CD4-positive, CD25-positive, alpha-beta regulatory T cell (primary cell): Measurements from ENCODE around the gene DCDC1. TPM values are rescaled to one million over a fixed set of nuclear protein-coding genes. Genes with fewer than 3 reads are reported as not detected.
"Not testable (repeated sequence)": the region's sequence is repeated elsewhere in the genome, so short reads cannot be mapped to it uniquely, and the experiment has no call there.

Experiments used
- ATAC-seq, 2 donors: fragments of 150-1000 bp; cut with Tn5 transposase; one replicate each; pipeline ENCODE4 v1.10.0; 2021; ENCODE audit warnings: low read depth in 2 of 2, moderate number of reproducible peaks in 2 of 2, moderate library complexity in 1 of 2
- DNase-seq, 3 donors: peaks; one replicate each; pipeline versions ENCODE4 v3.0.0 to v3.0.0-alpha.2; 2012 to 2022; ENCODE audit warnings: mixed read lengths in 1 of 3
- H3K27ac ChIP-seq: one replicate; pipeline ENCODE4 v1.7.0; 2013; ENCODE audit warnings: mild to moderate bottlenecking, low read length; ENCODE audit not compliant: insufficient read depth, poor library complexity, severe bottlenecking
- H3K27me3 ChIP-seq: one replicate; pipeline ENCODE4 v1.7.0; 2013; ENCODE audit warnings: low read length; ENCODE audit not compliant: control insufficient read depth, insufficient read depth
- H3K36me3 ChIP-seq: one replicate; pipeline ENCODE4 v1.7.0; 2013; ENCODE audit warnings: mild to moderate bottlenecking, low read length, moderate library complexity; ENCODE audit not compliant: control insufficient read depth, insufficient read depth
- H3K4me1 ChIP-seq: 2 replicates; pipeline ENCODE4 v1.7.0; 2013; ENCODE audit warnings: mild to moderate bottlenecking, low read length; ENCODE audit not compliant: insufficient read depth, control insufficient read depth, poor library complexity, severe bottlenecking
- H3K4me3 ChIP-seq: one replicate; pipeline ENCODE4 v1.7.0; 2013; ENCODE audit warnings: low read depth, mild to moderate bottlenecking, low read length, moderate library complexity
- H3K9me3 ChIP-seq, 2 experiments: 1 replicate in 1 of 2; 2 replicates in 1 of 2; pipeline ENCODE4 v1.7.0; 2013; ENCODE audit warnings: low read length in 2 of 2, mild to moderate bottlenecking in 1 of 2, moderate library complexity in 1 of 2; ENCODE audit not compliant: control insufficient read depth in 2 of 2
- H3K27ac Mint-ChIP-seq, 3 donors: one replicate each; pipeline ENCODE4 v1.8.0; 2020 to 2022; ENCODE audit warnings: mild to moderate bottlenecking in 3 of 3, mixed read lengths in 3 of 3, moderate library complexity in 2 of 3
- H3K27me3 Mint-ChIP-seq: one replicate; pipeline ENCODE4 v1.8.0; 2022; ENCODE audit warnings: mild to moderate bottlenecking, mixed read lengths
- H3K36me3 Mint-ChIP-seq: one replicate; pipeline ENCODE4 v1.8.0; 2020; ENCODE audit warnings: mixed read lengths
- H3K4me1 Mint-ChIP-seq, 4 donors: one replicate each; pipeline ENCODE4 v1.8.0; 2020 to 2022; ENCODE audit warnings: mixed read lengths in 4 of 4, mild to moderate bottlenecking in 1 of 4
- H3K4me3 Mint-ChIP-seq, 4 donors: one replicate each; pipeline ENCODE4 v1.8.0; 2020 to 2022; ENCODE audit warnings: mild to moderate bottlenecking in 4 of 4, mixed read lengths in 4 of 4, moderate library complexity in 3 of 4
- H3K9me3 Mint-ChIP-seq, 7 donors: one replicate each; pipeline ENCODE4 v1.8.0; 2020 to 2022; ENCODE audit warnings: mixed read lengths in 7 of 7, mild to moderate bottlenecking in 3 of 7, moderate library complexity in 2 of 7
- polyA plus RNA-seq, 4 donors: library from polyadenylated mRNA; unstranded; fragments of 300-500 nt; fragmentation: Illumina TruSeq; gene quantifications; one replicate each; pipeline ENCODE4 v1.2.3, GENCODE V29; 2021
- total RNA-seq: library from RNA; stranded (reverse); gene quantifications from one replicate; pipeline ENCODE4 v1.2.3, GENCODE V29; 2022

Gene DCDC1
- total and polyA plus RNA-seq, 5 donors from 2014 or later: not detected

DNA sequence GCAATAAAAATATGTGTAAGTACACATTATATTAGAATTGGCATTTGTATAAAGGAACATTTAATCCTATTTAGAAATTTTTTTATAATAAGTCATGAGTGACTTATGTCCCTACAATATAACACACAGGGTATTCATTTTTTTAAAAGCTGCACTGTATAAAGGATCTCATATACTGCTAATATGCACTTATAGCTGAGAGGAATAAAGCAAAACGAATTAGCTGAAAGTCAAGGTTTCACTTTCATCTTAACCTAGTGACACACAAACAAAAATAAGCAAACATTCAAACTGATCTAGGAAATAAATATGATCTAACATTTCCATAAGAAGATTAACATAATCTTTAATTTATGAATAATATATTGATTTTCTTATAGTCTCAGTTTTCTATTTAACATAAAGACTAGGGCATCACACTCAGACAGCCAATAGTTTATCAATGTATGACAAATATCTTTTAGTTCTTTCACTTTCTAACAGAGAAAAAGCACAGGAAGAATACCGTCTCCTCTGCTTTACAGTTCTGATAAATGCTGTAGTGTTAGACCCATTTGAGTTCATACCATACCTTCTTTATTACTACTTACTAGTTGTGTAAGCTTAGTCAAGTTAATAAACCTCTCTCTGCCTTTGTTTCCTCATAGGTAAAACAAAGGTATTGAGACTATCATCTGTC is 42.9 kb downstream of the DCDC1 start:
- no peaks in the 10 kb centered on the region for H3K36me3 Mint-ChIP-seq
- ATAC-seq: no peak
- no peak overlapping the region for H3K27ac ChIP-seq
- peaks cover 3 to 7% (median 4%) of the 10 kb centered on the region in 4 donors for H3K4me1 Mint-ChIP-seq
- no peaks in the 10 kb centered on the region for H3K27me3 ChIP-seq
- H3K36me3 ChIP-seq: no peaks in the 10 kb centered on the region
- H3K9me3 ChIP-seq: no peaks in the 10 kb centered on the region
- H3K4me1 ChIP-seq: no peaks in the 10 kb centered on the region
- DNase-seq: peak in 1 of 3 donors; percentile 11
- H3K27me3 Mint-ChIP-seq: no peaks in the 10 kb centered on the region
- H3K4me3 ChIP-seq: peak overlapping the region; percentile 71
- H3K27ac Mint-ChIP-seq: peak overlapping the region in 1 of 3 donors; percentile 16
- peaks cover 0 to 7% (median 1%) of the 10 kb centered on the region in 7 donors for H3K9me3 Mint-ChIP-seq
- H3K4me3 Mint-ChIP-seq: peak overlapping the region in 3 of 4 donors; percentile 20 to 77 (median 29)

DNA sequence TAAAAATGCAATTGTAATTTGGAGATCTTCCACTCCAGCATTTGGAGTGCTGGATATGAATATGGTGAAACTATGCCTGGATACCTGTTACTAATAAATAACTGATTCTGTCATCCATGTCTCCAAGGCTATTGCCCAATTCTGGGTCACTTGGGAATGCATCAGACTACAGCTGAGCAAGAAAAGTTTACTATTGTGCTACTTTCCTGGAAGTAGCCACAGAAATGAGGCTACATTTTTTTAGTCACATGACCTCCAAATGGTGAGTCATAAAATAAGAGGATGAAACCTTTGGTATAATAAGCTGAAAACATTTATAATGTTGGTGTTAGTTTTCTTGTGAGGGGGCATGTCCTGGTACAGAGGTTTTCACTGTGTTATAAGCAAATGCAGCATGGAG is 44.4 kb downstream of the DCDC1 start:
- H3K9me3 Mint-ChIP-seq: peaks cover 0 to under 1% (median 0%) of the 10 kb centered on the region in 7 donors
- DNase-seq (no peak), ATAC-seq (no peak)
- H3K36me3 Mint-ChIP-seq: no peaks in the 10 kb centered on the region
- no peaks in the 10 kb centered on the region for H3K27me3 Mint-ChIP-seq
- Histone ChIP-seq H3K4me1 (no peaks in the 10 kb centered on the region), H3K4me3 (no peak overlapping the region), H3K27me3 (no peaks in the 10 kb centered on the region), H3K36me3 (no peaks in the 10 kb centered on the region), H3K27ac (no peak overlapping the region), H3K9me3 (no peaks in the 10 kb centered on the region)
- H3K27ac Mint-ChIP-seq: no peak overlapping the region
- H3K4me1 Mint-ChIP-seq: peaks cover 3 to 7% (median 4%) of the 10 kb centered on the region in 4 donors
- no peak overlapping the region for H3K4me3 Mint-ChIP-seq

GRCh38 chr11:31323145-31323544 is 46.4 kb downstream of the DCDC1 start:
- H3K27ac Mint-ChIP-seq: no peak overlapping the region
- Histone ChIP-seq H3K4me3 (no peak overlapping the region), H3K4me1 (no peaks in the 10 kb centered on the region), H3K36me3 (no peaks in the 10 kb centered on the region), H3K27ac (no peak overlapping the region), H3K9me3 (no peaks in the 10 kb centered on the region), H3K27me3 (no peaks in the 10 kb centered on the region)
- H3K4me3 Mint-ChIP-seq: no peak overlapping the region
- H3K9me3 Mint-ChIP-seq: no peaks in the 10 kb centered on the region
- no peak for DNase-seq
- H3K36me3 Mint-ChIP-seq: no peaks in the 10 kb centered on the region
- peaks cover 3 to 7% (median 4%) of the 10 kb centered on the region in 4 donors for H3K4me1 Mint-ChIP-seq
- no peak for ATAC-seq
- H3K27me3 Mint-ChIP-seq: no peaks in the 10 kb centered on the region

- not testable (repeated sequence) for H3K36me3 Mint-ChIP-seq, H3K27ac ChIP-seq, ATAC-seq, H3K9me3 Mint-ChIP-seq, H3K4me3 ChIP-seq, H3K27me3 ChIP-seq, H3K4me1 Mint-ChIP-seq, H3K27ac Mint-ChIP-seq, DNase-seq, H3K4me3 Mint-ChIP-seq, H3K9me3 ChIP-seq, H3K27me3 Mint-ChIP-seq, H3K36me3 ChIP-seq, H3K4me1 ChIP-seq
Measured at GRCh38 chr11:31321494-31321893, 48.0 kb downstream of the DCDC1 start.

DNA sequence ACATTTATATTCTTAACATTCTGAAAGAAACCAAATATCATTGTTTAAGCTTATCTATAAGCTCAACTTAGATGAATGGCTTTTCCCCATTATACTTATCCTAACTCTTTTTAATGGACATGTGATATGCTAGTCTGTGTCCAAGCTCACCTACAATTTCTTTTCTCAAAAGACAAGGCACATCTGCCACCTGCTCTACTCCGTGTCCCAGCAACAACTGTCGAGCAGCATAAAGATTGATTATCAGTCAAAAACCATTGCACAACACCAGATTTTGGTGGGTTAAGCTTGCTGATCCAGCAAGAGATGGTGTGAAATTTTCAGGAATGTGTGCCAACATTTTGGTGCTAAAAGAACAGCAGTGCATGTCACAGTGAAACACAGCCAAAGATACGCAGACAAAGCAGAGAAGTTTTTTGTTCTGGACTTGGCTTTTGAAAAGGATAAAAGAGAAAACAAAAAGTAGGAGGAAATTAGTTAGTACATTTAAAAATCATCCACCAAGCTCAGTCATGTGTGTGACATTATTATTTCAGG is 65.8 kb downstream of the DCDC1 start:
- no peaks in the 10 kb centered on the region for H3K36me3 ChIP-seq
- H3K27me3 ChIP-seq: no peaks in the 10 kb centered on the region
- H3K4me1 ChIP-seq: no peaks in the 10 kb centered on the region
- no peak overlapping the region for H3K27ac Mint-ChIP-seq
- H3K4me3 Mint-ChIP-seq: no peak overlapping the region
- H3K36me3 Mint-ChIP-seq: no peaks in the 10 kb centered on the region
- no peaks in the 10 kb centered on the region for H3K9me3 ChIP-seq
- H3K27me3 Mint-ChIP-seq: peaks cover 4% of the 10 kb centered on the region
- no peak overlapping the region for H3K27ac ChIP-seq
- DNase-seq (no peak), ATAC-seq (no peak)
- no peak overlapping the region for H3K4me3 ChIP-seq
- no peaks in the 10 kb centered on the region for H3K4me1 Mint-ChIP-seq
- peaks cover 0 to 2% (median 0%) of the 10 kb centered on the region in 7 donors for H3K9me3 Mint-ChIP-seq

DNA sequence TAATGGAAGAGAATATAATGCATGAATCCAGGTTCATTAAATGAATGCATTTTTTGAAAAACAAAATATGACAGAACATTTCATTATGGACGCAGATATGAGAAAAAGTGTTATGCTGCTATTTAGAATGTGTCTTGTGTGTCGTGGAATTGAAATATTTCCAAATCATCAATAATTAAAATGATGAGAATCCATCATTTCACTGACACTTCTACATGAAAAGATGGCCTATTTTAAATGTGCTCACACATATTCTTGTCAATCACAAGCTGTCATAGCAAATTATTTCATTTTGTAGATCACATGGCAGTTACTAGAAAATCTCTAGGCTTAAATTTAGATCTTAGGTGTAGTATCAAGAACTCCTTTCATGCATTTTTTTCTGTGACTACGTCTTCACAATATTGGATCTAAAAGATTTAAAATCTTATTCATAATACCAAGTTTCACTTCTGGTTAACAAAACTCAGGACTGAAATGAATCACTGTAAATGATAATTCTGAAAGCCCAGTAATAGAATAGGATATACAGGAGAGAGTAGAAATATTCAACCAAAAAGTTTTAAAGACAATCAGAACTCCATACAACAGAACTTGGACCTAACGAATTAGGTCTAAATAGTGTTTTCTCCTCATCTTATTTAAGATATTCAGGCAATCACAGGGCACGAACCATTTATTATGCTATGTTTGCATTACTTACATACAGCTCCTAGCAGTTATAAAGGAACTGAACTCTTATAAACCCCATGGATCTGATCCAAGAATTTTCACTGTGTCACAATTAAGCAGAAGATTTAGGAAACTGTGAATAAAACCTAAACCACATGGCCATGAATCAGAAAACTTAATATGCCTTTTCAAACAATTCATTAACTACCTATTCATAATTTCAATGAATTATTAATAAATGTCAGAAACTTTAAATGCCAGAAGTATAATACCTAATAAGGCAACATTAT is 67.7 kb downstream of the DCDC1 start:
- H3K27me3 ChIP-seq: no peaks in the 10 kb centered on the region
- ATAC-seq (no peak), DNase-seq (no peak)
- no peaks in the 10 kb centered on the region for H3K4me1 ChIP-seq
- no peak overlapping the region for H3K4me3 ChIP-seq
- H3K27ac ChIP-seq: no peak overlapping the region
- Mint-ChIP-seq H3K9me3 (peaks cover 0 to 2% (median 0%) of the 10 kb centered on the region in 7 donors), H3K27me3 (no peaks in the 10 kb centered on the region), H3K4me1 (no peaks in the 10 kb centered on the region), H3K4me3 (no peak overlapping the region), H3K36me3 (no peaks in the 10 kb centered on the region), H3K27ac (no peak overlapping the region)
- H3K36me3 ChIP-seq: no peaks in the 10 kb centered on the region
- H3K9me3 ChIP-seq: no peaks in the 10 kb centered on the region

DNA sequence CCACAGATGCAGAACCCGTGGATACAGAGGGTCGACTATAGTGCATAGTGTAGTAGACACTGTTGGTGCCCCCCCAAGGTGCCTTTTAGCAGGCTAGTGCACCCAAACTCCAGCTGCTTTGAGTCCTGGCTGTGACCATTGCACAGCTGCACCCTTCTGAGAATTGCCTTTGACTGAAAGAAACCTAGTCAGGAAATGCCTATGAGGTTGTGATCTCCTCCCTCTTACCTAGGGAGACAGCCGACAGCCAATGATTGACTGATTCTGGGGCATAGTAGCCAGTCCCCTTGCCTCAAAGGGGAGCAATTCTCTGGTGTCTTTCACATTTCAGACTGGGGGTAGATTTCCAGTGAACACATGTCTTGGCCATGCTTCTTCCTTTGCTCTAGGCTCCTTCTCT is 74.2 kb downstream of the DCDC1 start:
- Histone ChIP-seq H3K4me3 (no peak overlapping the region), H3K36me3 (no peaks in the 10 kb centered on the region), H3K27ac (no peak overlapping the region), H3K27me3 (no peaks in the 10 kb centered on the region), H3K4me1 (no peaks in the 10 kb centered on the region), H3K9me3 (no peaks in the 10 kb centered on the region)
- Mint-ChIP-seq H3K4me3 (no peak overlapping the region), H3K4me1 (no peaks in the 10 kb centered on the region), H3K27me3 (no peaks in the 10 kb centered on the region), H3K36me3 (no peaks in the 10 kb centered on the region), H3K9me3 (peaks cover 0 to 6% (median 0%) of the 10 kb centered on the region in 7 donors), H3K27ac (no peak overlapping the region)
- no peak for DNase-seq
- ATAC-seq: no peak
